SK-N-MC (cell line): Measurements from ENCODE around the gene AAR2.

Experiments
- EZH2 ChIP-seq: fragments of 200-600 bp; sonication (generic); IDR thresholded peaks from one replicate; pipeline ENCODE4 v1.6.1; 2017; ENCODE audit warnings: antibody characterized with exemption
- POLR2AphosphoS5 ChIP-seq: IDR thresholded peaks from 2 replicates; pipeline ENCODE4 v1.6.1; 2012; ENCODE audit warnings: mild to moderate bottlenecking, low read depth, low read length, borderline replicate concordance

- TF ChIP-seq POLR2AphosphoS5 (no peak), EZH2 (no peak)
These were observed 37.3 kb downstream of the AAR2 start for GRCh38 chr20:36273414-36274180.
